Activated naive CD4-positive, alpha-beta T cell treated with anti-CD3 and anti-CD28 coated beads, Interleukin-2, amount 50 U/mL, for 72 hours (primary cell): ENCODE results near the gene SLC15A3. TPM values are rescaled to one million over a fixed set of nuclear protein-coding genes. Genes with fewer than 3 reads are reported as not detected.
A peak's percentile ranks its signal among the peaks of the same experiment; 100 is the strongest.

ENCODE experiments used
- ATAC-seq, 2 donors: fragments of 150-1000 bp; cut with Tn5 transposase; 2 replicates each; pipeline ENCODE4 v1.10.0; 2021; ENCODE audit warnings: mild to moderate bottlenecking in 2 of 2, moderate library complexity in 2 of 2
- DNase-seq, 2 donors: peaks; one replicate each; pipeline ENCODE4 v3.0.0; 2021 to 2022; ENCODE audit warnings: low spot score in 2 of 2
- H3K27ac Mint-ChIP-seq, 2 donors: one replicate each; pipeline ENCODE4 v1.8.0; 2022; ENCODE audit warnings: mild to moderate bottlenecking in 2 of 2, mixed read lengths in 2 of 2
- H3K36me3 Mint-ChIP-seq, 2 donors: one replicate each; pipeline ENCODE4 v1.8.0; 2022; ENCODE audit warnings: mixed read lengths in 2 of 2
- H3K9me3 Mint-ChIP-seq, 2 donors: one replicate each; pipeline ENCODE4 v1.8.0; 2022; ENCODE audit warnings: mixed read lengths in 2 of 2
- total RNA-seq, 2 donors: library from RNA; stranded (reverse); gene quantifications; one replicate each; pipeline ENCODE4 v1.2.3, GENCODE V29; 2022

The SLC15A3 gene
- total RNA-seq, 2 donors from 2014 or later: 5.9 to 9.0 TPM

DNA sequence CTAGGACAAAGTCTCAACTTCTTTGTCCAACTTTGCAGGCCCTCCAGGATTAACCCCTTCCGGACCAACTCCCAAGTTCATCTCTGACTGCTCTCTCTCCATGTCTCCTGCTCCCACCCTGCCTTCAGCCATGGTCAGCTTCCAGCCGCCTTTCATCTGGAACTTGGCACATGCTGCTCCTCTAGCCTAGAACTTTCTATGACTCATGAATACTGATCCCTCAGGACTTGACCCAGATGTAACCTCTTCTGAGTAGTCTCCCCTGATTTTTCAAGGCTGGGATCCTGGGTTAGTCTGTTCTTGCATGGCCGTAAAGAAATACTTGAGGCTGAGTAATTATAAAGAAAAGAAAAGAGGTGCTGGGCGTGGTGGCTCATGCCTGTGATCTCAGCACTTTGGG, 5.2 kb upstream of the SLC15A3 start:
- ATAC-seq: no peak
- no peak for DNase-seq
- Mint-ChIP-seq H3K9me3 (no peaks in the 10 kb centered on the region), H3K27ac (peak overlapping the region in 1 of 2 donors; percentile 46), H3K36me3 (no peaks in the 10 kb centered on the region)

DNA sequence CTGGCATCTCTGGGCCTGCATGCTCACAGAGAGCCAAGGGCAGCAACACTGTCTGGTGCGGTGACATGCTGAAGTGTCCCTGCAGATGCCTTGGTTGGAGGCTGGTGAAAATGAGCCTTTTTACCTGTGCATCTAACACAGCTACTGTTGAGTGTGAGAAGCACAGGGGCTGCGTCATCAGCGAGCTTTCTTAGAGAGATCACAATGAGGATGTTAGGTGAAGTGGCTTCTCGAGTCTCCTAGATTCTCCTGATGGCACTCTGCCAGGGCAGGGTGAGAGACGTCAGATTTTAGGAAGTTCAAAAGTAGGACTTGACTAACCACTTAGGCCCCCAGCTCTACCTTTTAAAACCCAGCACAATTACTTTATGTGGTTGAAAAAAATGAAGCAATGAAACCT, 3.6 kb upstream of the SLC15A3 start:
- no peak for DNase-seq

DNA sequence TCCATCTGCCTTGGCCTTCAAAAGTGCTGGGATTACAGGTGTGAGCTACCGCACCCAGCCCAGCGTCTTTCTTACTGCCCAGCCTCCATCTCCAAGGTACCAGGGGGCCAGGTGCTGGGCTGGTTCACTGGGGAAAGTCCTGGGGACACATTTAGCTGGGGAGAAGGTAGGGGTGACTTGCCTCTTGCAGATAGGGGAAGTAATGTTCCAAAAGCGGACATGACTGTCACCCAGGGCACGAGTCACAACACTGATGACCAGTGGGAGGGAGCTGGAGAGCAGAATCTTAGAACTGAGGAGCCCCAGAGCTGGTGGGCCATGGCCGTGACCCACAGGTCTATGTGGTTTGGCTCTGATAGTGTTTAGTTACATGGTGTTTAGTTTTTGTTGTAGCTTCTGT, 2.4 kb upstream of the SLC15A3 start:
- Mint-ChIP-seq H3K27ac (no peak overlapping the region), H3K9me3 (no peaks in the 10 kb centered on the region), H3K36me3 (no peaks in the 10 kb centered on the region)
- ATAC-seq: no peak
- no peak for DNase-seq

More for the DNA sequence above, 3.6 kb upstream of the SLC15A3 start:
- Mint-ChIP-seq H3K9me3 (no peaks in the 10 kb centered on the region), H3K36me3 (no peaks in the 10 kb centered on the region), H3K27ac (no peak overlapping the region)
- ATAC-seq: no peak

DNA sequence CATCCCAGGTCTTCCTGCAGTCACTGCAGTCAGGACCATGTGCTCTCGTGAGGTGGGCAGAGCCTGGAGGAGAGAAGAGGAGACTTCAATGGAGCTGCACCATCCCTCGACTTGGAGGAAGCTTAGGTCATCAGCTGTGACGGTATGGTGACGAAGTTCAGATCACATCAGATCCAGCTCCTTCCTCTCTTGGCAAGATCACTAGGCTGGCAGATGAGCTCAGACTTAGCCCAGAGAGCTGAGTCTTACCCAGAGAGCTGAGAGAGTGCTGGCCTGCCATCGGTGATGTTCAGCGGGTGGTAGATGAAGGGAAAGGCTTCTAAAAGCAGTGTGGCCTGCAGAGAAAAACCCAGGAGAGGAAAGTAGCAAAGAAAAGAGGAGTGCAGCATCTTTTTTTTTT, 1.8 kb upstream of the SLC15A3 start:
- Mint-ChIP-seq H3K27ac (peak overlapping the region in 1 of 2 donors; percentile 28), H3K36me3 (no peaks in the 10 kb centered on the region), H3K9me3 (no peaks in the 10 kb centered on the region)
- DNase-seq (peak in 1 of 2 donors; percentile 50), ATAC-seq (no peak)

DNA sequence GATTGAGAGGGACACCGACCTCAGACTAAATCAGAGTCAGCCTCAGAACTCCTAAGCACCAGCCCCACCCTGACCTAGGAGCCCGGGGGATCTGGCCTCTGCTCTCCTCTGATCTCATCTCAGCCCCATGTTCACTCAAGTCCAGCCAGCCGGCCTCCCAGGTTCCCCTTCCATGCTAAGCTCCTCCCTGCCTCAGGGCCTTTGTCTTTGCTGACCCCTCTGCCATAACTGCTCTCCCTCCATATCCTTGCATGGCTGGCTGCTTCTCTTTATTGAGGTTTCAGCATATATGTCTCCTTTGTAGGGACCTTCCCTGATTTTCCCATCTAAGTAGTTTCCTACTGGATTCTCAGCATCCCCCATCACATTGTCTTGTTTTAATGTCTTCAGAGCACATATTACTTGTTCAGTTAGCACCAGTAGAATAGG, 780 bp upstream of the SLC15A3 start:
- ATAC-seq (no peak), DNase-seq (no peak)
- Mint-ChIP-seq H3K27ac (peak overlapping the region in 1 of 2 donors; percentile 83), H3K36me3 (no peaks in the 10 kb centered on the region), H3K9me3 (no peaks in the 10 kb centered on the region)

DNA sequence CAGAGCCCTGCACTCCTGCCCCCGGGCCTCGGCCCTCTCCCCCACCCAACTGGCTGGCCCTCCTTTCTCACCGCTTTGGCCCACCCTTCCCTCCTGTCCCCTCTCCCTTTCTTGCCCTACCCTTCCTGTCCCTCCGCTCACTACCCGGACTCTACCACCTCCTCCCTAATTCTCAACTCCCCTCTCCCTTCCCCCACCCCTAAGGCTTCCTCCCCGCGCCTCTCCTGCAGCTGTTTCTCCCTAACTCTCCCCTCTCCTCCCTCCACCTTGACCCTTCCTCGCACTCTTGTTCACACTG, 421 bp downstream of the SLC15A3 start:
- H3K27ac Mint-ChIP-seq: peak overlapping the region; percentile 37 to 83

DNA sequence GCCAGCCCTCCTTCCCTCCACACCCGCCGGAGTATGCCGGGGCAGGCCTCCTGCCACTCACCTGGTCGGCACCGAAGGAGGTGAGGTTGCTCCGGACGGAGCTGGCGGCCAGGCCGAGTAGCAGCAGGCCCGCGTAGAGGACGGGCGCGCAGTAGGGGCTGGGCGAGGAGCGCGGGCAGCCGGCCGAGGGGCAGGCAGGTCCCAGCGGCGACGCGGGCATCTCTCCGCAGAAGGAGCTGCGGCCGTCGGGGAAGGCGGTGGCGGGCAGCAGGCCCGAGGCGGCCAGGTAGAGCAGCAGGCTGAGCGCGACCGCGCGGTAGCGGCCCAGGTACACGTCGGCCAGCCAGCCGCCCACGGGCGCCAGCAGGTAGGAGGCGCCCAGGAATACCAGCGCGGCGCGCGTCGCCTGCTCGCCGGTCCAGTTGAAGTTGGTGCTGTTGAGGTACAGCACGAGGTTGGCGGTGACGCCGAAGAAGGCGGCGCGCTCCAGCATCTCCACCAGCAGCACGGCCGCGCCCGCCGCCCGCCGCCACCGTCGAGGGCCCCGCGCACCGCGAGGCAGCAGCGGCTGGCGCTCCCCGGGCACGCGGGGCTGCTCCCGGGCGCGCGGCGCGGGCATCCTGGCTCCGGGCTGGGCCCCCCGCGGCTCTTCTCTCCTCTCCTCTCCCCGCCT, 907 bp downstream of the SLC15A3 start:
- ATAC-seq (peak; percentile 36 to 61), DNase-seq (peak; percentile 41 to 53)
- no peaks in the 10 kb centered on the region for H3K9me3 Mint-ChIP-seq
- H3K27ac Mint-ChIP-seq: peak overlapping the region in 1 of 2 donors; percentile 83
- H3K36me3 Mint-ChIP-seq: no peaks in the 10 kb centered on the region

More for the DNA sequence above, 421 bp downstream of the SLC15A3 start:
- ATAC-seq (peak in 1 of 2 donors; percentile 11), DNase-seq (no peak)
- Mint-ChIP-seq H3K36me3 (no peaks in the 10 kb centered on the region), H3K9me3 (no peaks in the 10 kb centered on the region)

DNA sequence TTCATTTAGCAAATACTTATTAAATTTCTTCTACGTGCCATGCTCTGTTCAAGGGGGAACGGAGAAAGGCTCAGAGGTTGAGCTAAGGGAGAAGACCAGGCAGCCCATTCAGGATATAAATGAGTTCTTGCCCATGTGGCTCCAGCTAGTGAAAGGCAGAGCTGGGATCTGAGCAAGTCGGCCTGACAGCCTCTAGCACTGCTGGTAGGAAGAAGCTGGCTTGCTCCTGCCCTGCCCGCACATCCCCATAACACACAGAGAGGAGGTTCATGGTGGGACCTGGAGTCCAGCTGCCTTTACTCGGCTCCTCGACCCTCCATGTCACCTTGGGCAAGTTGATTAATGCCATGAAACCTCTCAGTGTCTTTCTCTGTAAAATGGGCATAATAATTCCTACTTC, 2.0 kb downstream of the SLC15A3 start:
- H3K27ac Mint-ChIP-seq: no peak overlapping the region
- H3K36me3 Mint-ChIP-seq: no peaks in the 10 kb centered on the region
- ATAC-seq (no peak), DNase-seq (no peak)
- no peaks in the 10 kb centered on the region for H3K9me3 Mint-ChIP-seq

DNA sequence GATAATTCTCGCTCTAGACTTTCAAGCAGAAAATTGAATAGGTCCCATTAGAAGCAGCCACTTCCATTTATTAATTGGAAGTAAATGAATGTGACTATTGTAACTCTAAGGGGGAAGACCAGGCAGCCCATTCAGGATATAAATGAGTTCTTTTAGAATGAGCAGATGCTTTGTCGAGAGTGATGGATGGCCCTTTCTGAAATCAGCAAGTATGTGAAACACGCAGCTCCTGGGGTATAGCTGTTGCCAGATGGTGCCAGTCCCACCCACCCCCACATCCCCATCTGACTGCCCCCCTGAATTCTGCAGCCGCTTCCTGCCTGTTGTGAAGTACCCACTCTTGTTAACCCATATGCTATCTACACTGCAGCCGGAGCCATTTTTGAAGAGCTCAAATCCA, 3.7 kb downstream of the SLC15A3 start:
- ATAC-seq: no peak
- no peak for DNase-seq
- Mint-ChIP-seq H3K9me3 (no peaks in the 10 kb centered on the region), H3K27ac (no peak overlapping the region), H3K36me3 (no peaks in the 10 kb centered on the region)

DNA sequence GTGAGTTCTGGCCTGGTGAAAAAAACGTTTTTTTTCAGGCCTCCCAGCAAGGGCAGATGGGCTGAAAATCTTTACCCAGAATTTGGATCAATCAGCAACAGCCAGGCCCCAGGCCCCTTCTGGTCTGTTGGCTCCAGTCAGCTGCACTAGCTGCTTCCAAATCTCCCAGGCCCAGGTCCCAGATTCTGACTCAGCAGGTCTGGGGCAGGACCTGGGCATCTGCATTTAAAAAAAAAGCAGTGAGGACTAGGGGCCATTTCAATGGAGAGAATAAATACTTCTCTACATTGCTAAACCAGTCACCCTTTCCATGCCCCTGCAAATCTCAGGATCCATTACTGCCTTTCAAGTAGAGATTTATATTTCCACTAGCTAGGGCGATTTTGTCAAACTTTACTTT, 4.3 kb downstream of the SLC15A3 start:
- DNase-seq: no peak
- ATAC-seq: no peak
- H3K9me3 Mint-ChIP-seq: no peaks in the 10 kb centered on the region
- H3K36me3 Mint-ChIP-seq: no peaks in the 10 kb centered on the region
- H3K27ac Mint-ChIP-seq: no peak overlapping the region

DNA sequence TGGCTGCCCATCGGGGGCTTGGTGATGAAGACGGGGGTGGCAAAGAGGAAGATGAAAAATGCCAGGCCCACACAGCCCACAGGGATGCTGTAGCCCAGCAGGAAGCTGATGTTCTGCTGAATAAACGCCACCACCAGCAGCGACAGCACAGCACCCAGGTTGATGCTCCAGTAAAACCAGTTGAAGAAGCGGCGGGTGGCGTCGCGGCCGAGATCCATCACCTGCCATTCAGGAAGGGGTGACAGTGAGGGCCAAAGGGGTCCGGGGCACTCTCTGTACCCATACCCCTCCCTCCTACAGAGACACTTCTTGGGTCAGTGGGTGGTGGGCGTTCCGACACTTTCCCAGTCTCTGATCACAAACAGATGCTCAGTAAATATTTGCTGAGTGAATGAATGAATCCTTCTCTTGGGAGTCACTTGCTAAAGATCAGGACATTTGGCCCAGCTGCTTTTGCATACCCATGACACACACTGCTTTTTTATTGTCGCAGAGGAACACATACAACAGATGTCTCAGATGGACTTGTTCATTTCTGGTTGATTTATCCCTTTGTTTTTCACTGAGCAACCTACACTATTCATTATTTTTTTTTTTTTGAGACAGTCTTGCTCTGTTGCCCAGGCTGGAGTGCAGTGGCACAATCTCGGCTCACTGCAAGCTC, 5.2 kb downstream of the SLC15A3 start:
- DNase-seq: no peak
- Mint-ChIP-seq H3K36me3 (no peaks in the 10 kb centered on the region), H3K27ac (peak overlapping the region in 1 of 2 donors; percentile 44), H3K9me3 (no peaks in the 10 kb centered on the region)
- ATAC-seq: no peak

DNA sequence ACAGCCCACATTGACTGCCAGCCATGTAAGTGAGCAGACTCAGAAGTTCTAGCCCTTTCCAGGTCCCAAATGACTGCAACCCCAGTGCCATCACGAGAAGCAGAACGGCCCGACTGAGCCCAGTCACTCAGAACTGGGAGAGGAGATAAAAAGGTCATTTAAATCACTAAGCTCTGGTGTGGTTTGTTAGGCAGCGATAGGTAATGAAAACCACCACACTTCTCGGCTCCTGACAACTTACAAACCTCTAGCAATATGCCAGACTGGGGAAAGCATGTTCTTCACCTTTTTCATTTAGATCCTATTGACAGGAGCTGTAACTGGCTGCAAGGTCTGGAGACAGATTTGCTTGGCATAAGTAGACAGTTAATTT, 6.7 kb downstream of the SLC15A3 start:
- ATAC-seq (no peak), DNase-seq (no peak)
- peaks cover 0 to 4% of the 10 kb centered on the region in 2 donors for H3K36me3 Mint-ChIP-seq
- no peak overlapping the region for H3K27ac Mint-ChIP-seq
- H3K9me3 Mint-ChIP-seq: no peaks in the 10 kb centered on the region

DNA sequence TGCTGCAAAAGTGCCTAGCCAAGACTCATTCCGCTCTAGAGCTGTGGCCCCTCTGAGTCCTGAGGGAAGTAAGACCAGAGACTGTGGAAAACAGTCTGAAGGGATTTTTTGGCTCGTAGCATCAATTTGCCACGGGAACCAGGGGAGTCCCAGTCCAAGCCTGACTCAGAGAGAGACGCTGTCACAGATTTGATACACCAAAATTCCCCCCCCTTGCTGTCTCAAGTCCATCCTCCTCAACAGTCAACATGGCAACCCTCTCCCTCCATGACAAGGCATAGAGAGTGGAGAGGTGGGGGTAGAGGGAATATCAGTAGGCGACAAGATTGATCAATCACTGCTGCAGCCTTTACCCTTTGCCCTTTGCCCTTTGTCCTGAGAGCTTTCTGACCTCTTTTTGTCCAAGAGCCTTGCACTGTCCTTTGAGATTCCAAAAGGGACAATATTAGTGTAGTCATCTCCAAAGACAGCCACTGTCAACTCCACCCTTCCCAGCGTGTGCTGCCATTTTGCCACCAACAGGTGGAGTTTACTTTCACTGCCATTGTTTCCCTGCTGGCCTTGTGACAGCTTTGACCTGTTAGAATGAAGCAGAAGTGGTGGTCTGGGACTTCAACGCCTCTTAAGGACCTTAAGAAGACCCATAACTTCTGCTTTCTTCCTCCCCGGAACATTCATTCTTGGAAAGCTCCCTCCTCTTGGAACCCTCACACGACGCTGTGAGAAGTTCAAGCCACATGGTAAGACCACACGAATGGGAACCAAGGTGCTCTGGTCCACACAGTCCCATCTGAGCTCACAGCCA, 7.3 kb downstream of the SLC15A3 start:
- H3K9me3 Mint-ChIP-seq: no peaks in the 10 kb centered on the region
- ATAC-seq (peak in 1 of 2 donors; percentile 26), DNase-seq (no peak)
- H3K36me3 Mint-ChIP-seq: peaks cover 0 to 4% of the 10 kb centered on the region in 2 donors
- H3K27ac Mint-ChIP-seq: peak overlapping the region in 1 of 2 donors; percentile 10

DNA sequence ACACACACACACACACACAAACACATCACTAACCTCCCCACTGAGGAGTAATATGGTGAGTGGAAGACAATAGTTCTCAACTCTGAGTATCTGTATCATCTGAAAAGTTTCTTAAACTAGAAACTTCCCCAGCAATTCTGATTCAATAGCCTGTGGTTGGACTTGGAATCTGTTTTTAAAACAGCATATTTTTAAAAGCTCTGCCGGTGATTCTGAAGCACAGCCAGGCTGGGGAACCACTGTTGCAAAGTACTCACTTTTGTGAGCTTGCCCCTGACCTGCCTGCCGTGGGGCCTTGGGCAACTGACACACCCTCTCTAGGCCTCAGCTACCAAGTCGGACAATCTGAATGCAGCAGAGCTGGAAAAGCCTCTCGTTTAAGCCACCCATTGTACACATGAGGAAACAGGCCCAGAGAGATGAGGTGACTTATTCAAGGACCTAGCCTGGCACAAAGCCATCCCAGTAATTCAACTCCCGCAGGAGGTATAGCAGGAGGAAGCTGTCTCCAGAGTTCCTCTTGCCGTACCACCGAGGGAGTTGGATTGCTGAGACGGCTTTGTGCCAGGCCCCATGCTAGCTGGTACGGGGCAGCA, 8.9 kb downstream of the SLC15A3 start:
- Mint-ChIP-seq H3K36me3 (peaks cover 0 to 4% of the 10 kb centered on the region in 2 donors), H3K27ac (no peak overlapping the region), H3K9me3 (no peaks in the 10 kb centered on the region)
- ATAC-seq: no peak
- DNase-seq: no peak

DNA sequence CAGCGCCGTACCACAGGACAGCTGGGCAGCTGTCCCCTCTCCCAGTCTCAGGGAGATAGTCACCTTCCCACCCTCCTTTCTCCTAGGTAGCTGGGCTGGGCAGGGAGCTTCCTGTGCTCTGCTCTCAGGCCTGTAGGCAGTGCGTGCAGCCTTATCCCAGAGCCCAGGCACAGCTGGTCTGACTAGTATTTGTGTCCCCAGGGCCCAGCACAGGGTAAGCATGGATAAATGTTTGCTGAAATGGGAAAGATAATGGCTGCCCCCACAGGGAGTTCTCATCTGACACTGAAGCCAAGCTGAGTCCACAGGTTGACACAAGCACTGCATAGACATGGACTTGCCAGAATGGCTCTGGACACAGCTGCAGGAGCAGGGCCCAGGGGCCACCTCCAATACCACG, 9.8 kb downstream of the SLC15A3 start:
- H3K9me3 Mint-ChIP-seq: no peaks in the 10 kb centered on the region
- DNase-seq (no peak), ATAC-seq (no peak)
- no peak overlapping the region for H3K27ac Mint-ChIP-seq
- H3K36me3 Mint-ChIP-seq: peaks cover 0 to 4% of the 10 kb centered on the region in 2 donors

DNA sequence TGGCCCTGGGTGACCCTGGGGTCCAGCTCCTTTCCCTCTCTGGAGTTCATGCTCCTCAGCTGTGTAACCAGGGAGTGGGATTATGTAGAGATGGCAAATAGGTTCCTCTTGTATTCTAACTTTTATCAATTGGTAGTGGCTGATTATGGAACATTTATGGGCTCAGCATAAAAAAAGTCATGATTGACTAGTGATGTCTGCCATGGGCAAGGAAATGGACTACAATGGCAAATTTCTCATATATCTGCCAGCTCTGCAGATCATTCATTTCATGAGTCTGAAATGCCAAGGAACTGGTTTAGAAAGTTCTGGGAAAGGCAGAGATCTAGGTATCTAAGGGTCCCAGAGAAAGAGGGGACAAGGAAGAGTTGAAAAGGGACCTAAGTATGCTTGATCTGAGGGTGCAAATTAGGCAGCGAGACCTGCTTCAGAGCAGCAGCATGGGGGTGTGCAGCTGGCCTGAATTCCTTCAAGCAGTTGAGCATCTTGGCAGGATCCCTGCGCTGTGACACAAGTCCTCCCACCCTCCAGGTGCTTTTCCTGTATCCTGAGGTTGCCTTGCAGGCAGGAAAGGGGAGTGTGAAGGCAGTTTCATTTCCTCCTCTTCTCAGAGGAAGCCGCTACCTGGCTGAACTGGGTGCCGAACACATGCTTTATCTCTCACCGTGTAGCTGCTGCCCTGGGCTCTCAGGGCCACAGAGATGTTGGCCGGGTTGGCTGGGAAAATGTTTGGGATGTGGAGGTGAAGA, 10.4 kb downstream of the SLC15A3 start:
- no peak for ATAC-seq
- Mint-ChIP-seq H3K36me3 (peaks cover 0 to 4% of the 10 kb centered on the region in 2 donors), H3K27ac (no peak overlapping the region), H3K9me3 (no peaks in the 10 kb centered on the region)
- no peak for DNase-seq
